ENCODE results near the gene FPGS. TPM values are rescaled to one million over a fixed set of nuclear protein-coding genes. Genes with fewer than 3 reads are reported as not detected.

Gene FPGS
- total RNA-seq, 3 donors from 2014 or later (not counting 1 experiment from before 2014, with no cell fraction given) = 99.1 to 108 (median 107) TPM

GRCh38 chr9:127816362-127816725 lies 13.7 kb downstream of the FPGS start:
- WGBS (ENCODE audit: insufficient coverage) = 96% methylated on average over 2 of the region's 3 CpGs
- H3K4me1 Mint-ChIP-seq = no peaks in the 10 kb centered on the region
- Histone ChIP-seq H3K27ac (ENCODE audit: low read length) (no peak overlapping the region), H3K4me3 (ENCODE audit: low read length) (no peak overlapping the region), H3K27me3 (ENCODE audit: control insufficient read depth, insufficient read depth, low read length) (no peaks in the 10 kb centered on the region), H3K9me3 (ENCODE audit: control insufficient read depth, insufficient read depth, low read length) (no peaks in the 10 kb centered on the region), H3K36me3 (ENCODE audit: control insufficient read depth, insufficient read depth, low read length) (peaks cover 38% of the 10 kb centered on the region), H3K4me1 (ENCODE audit: control insufficient read depth, insufficient read depth, low read length) (no peaks in the 10 kb centered on the region)
- ATAC-seq (no peak), DNase-seq (no peak)
- no peaks in the 10 kb centered on the region for H3K36me3 Mint-ChIP-seq
- intact Hi-C loops (cut with micrococcal nuclease) = no loop called here
- no peaks in the 10 kb centered on the region for H3K9me3 Mint-ChIP-seq
- TF ChIP-seq CTCF (IDR thresholded peaks at IDR 0.05) = no peak
- H3K27me3 Mint-ChIP-seq (ENCODE audit: low read depth in 2 of 2) = no peaks in the 10 kb centered on the region
- H3K4me3 Mint-ChIP-seq = no peak overlapping the region
- H3K27ac Mint-ChIP-seq = no peak overlapping the region

- peaks cover 38% of the 10 kb centered on the region for H3K36me3 ChIP-seq (ENCODE audit: control insufficient read depth, insufficient read depth, low read length)
Observed at GRCh38 chr9:127816728-127817127, 14.0 kb downstream of the FPGS start.

GRCh38 chr9:127817881-127818434 lies 15.3 kb downstream of the FPGS start:
- WGBS (ENCODE audit: insufficient coverage) = 88% methylated on average over 17 of the region's 17 CpGs
- no peak for ATAC-seq

More at GRCh38 chr9:127816728-127817127, 14.0 kb downstream of the FPGS start:
- intact Hi-C loops (cut with micrococcal nuclease) = no loop called here
- WGBS (ENCODE audit: insufficient coverage) = 94% methylated on average over 8 of the region's 8 CpGs
- H3K27ac Mint-ChIP-seq = no peak overlapping the region
- no peak for ATAC-seq
- no peak for TF ChIP-seq CTCF (IDR thresholded peaks at IDR 0.05)
- no peaks in the 10 kb centered on the region for H3K27me3 Mint-ChIP-seq (ENCODE audit: low read depth in 2 of 2)
- H3K36me3 Mint-ChIP-seq = no peaks in the 10 kb centered on the region
- Histone ChIP-seq H3K27me3 (ENCODE audit: control insufficient read depth, insufficient read depth, low read length) (no peaks in the 10 kb centered on the region), H3K9me3 (ENCODE audit: control insufficient read depth, insufficient read depth, low read length) (no peaks in the 10 kb centered on the region), H3K4me3 (ENCODE audit: low read length) (no peak overlapping the region), H3K27ac (ENCODE audit: low read length) (no peak overlapping the region), H3K4me1 (ENCODE audit: control insufficient read depth, insufficient read depth, low read length) (no peaks in the 10 kb centered on the region)
- DNase-seq = no peak
- H3K9me3 Mint-ChIP-seq = no peaks in the 10 kb centered on the region
- no peaks in the 10 kb centered on the region for H3K4me1 Mint-ChIP-seq
- no peak overlapping the region for H3K4me3 Mint-ChIP-seq

More at GRCh38 chr9:127817881-127818434, 15.3 kb downstream of the FPGS start:
- Histone ChIP-seq H3K4me3 (ENCODE audit: low read length) (no peak overlapping the region), H3K27ac (ENCODE audit: low read length) (no peak overlapping the region), H3K4me1 (ENCODE audit: control insufficient read depth, insufficient read depth, low read length) (no peaks in the 10 kb centered on the region), H3K36me3 (ENCODE audit: control insufficient read depth, insufficient read depth, low read length) (peaks cover 30% of the 10 kb centered on the region), H3K9me3 (ENCODE audit: control insufficient read depth, insufficient read depth, low read length) (no peaks in the 10 kb centered on the region), H3K27me3 (ENCODE audit: control insufficient read depth, insufficient read depth, low read length) (no peaks in the 10 kb centered on the region)
- no peaks in the 10 kb centered on the region for H3K27me3 Mint-ChIP-seq (ENCODE audit: low read depth in 2 of 2)
- no peak overlapping the region for H3K4me3 Mint-ChIP-seq
- H3K27ac Mint-ChIP-seq = peak overlapping the region; percentile 29 to 68
- H3K4me1 Mint-ChIP-seq = no peaks in the 10 kb centered on the region
- TF ChIP-seq CTCF (IDR thresholded peaks at IDR 0.05) = no peak
- intact Hi-C loops (cut with micrococcal nuclease) = no loop called here
- no peaks in the 10 kb centered on the region for H3K9me3 Mint-ChIP-seq
- DNase-seq = no peak
- H3K36me3 Mint-ChIP-seq = no peaks in the 10 kb centered on the region
